ENCODE results near the gene SPRING1.
A peak's percentile ranks its signal among the peaks of the same experiment; 100 is the strongest.
"Not testable (repeated sequence)": the region's sequence is repeated elsewhere in the genome, so short reads cannot be mapped to it uniquely, and the experiment has no call there.

SPRING1 gene, protein sequence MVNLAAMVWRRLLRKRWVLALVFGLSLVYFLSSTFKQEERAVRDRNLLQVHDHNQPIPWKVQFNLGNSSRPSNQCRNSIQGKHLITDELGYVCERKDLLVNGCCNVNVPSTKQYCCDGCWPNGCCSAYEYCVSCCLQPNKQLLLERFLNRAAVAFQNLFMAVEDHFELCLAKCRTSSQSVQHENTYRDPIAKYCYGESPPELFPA

DNA sequence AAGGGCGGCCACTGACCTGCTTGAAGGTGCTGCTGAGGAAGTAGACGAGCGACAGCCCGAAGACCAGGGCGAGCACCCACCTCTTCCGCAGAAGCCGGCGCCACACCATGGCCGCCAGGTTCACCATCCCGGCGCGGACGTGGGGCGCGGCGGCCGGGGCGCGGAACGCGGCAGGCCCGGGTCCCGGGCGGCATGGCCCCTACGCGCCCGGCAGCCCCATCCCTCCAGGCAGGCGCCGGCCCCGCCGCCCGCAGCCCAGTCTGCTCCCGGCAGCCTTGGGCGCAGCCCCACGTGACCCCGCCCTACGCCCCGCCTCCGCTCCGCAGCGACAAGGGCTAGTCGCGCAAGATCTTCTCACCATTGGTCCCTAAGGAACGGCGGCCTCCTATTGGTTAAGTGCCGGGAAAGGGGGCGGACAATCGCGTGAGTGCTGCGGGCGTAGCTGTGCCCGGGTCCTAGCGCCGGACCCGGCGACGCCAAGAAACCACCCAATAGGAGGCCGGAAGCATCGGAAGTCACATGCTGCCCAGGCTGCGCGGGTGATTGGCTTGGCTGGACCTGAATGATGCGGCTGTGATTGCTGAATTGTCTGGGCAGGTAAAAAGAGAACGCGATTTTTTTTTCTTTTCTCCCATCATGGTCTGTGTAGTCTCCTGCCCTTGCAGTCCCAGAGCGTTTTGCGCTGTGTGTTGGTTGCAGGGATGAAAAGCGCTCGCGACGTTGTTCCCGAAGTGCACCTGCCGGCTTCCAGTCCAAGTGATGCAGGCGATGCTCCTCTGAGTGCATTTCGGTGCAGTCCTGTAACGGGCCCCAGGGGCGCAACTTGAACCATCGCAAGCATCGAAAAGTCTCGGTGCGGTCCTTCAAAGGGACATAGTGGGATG, at the start of gene SPRING1, which contains the start of gene RNFT2:
SPRING1 (minus strand) TSS at position 296 of the 884 bp plus-strand sequence; CDS start at position 127, 169 bp downstream.
RNFT2 (plus strand) TSS at position 542 of the 884 bp plus-strand sequence. CDS start 2,183 bp downstream, outside the sequence.
- peak; percentile 99 to 100 (median 100) for DNase-seq
- intact Hi-C loops (cut with DNase I) = loop anchor here (2.0 to 5.0 kb wide), 2 partner anchors 29 to 79 kb away; no protein-coding TSS in a partner anchor

DNA sequence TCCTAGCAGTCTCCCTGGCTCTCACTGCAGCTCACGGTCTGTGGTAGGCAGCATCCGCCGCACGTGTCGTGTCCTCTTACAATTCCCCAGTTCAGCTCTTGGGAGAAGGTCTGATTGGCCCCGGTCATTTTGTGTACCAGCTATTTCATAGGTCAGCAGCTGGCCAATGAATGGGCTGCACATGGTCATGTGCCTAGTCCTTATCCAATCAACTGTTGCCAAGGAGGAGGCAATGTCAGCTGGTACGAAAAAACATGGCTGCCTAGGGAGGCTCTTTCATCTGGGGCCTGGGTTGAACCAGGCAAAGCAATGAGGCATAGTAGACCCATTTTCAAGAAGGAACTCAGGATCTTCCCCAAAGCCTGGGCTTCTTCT, 46.4 kb upstream of the SPRING1 start:
- intact Hi-C loops (cut with DNase I) = no loop called here
- DNase-seq = no peak

DNA sequence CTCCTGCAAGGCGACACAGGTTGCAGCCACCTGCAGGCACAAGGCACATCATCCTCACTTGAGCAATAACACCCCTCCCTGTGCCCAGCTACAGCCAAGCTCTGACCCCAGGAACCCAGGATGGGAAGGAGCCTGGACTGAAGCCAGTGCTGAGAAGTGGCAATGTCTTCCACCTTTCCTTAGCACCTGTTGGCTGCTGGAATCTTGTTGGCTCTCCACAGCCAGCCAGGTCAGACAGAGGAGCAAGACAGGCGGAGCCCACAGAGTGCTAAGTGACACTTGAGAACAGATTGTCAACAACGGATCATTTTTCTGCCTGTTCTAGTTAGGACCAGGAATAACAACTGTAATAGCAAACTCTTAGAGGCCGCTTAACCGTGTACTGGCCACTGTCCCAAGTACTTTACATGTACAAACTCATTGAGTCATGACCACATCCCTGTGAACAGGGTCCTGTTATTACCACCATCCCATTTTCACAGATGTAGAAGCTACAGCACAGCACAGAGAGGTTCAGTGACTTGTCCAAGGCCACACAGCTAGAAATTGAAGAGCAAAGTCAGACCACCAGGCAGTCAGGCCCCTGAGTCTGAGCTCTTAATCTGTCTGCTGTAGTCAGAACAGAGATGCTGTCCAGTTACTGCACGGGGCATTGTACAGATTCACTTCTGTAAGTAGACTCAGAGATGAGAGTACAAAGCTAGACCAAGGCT, 45.8 kb upstream of the SPRING1 start:
- intact Hi-C loops (cut with DNase I) = no loop called here
- no peak for DNase-seq

DNA sequence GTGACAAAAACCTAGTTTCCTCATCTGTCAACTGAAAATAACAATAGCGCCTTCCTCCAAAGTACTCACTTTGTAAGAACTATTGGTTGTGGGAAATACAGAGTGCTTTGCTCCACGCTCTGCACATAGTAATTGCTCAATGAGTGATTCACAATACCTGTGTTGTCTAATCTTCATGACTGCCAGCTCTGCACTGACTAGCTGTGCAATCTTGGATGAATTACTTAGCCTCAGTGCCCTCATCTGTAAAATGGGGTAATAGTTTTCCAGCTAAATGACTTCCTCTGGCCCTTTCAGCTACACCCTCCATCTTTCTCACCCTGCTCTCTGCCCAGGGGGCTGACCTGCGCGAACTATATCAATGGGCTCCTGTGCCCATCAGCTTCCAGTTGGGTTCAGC, 43.1 kb upstream of the SPRING1 start:
- intact Hi-C loops (cut with DNase I) = no loop called here
- no peak for DNase-seq

DNA sequence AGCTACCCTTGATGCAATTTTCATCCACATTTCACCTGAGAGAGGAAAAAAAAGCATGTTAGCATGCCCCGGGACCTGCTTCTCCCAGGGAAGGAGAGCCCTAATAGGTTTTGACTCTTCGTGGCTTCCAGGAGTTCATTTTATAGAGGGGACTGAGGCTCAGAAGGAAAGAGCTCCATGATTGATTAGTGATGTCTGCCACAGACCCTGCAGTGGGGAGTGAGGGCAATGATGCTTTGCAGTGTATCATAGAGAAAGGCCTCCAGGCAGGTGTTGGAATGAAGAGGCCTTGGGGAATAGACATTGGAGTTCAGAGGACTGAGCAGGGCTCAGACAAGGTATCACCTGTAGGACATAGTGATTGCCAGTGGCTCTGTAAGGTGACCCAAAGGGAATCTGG, 41.7 kb upstream of the SPRING1 start:
- intact Hi-C loops (cut with DNase I) = no loop called here
- DNase-seq = no peak

DNA sequence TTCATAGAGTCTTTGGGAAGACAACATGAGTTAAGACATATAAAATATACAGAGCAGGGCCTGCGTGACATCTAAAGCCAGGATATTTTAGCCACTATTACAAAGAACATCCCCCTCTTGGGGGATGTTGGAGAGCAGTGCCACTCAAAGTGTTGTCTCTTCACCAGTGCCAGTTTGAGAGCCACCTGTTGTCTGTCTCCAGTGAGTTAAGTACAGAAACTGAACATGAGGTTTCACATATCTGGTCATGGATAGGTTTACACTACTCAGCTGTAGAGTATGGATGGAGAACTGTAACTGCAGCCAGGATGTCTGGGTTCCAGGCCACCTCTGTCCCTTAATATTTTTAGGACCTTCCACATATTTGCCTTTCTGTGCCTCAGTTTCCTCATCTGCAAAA, 39.4 kb upstream of the SPRING1 start:
- intact Hi-C loops (cut with DNase I) = no loop called here
- no peak for DNase-seq

DNA sequence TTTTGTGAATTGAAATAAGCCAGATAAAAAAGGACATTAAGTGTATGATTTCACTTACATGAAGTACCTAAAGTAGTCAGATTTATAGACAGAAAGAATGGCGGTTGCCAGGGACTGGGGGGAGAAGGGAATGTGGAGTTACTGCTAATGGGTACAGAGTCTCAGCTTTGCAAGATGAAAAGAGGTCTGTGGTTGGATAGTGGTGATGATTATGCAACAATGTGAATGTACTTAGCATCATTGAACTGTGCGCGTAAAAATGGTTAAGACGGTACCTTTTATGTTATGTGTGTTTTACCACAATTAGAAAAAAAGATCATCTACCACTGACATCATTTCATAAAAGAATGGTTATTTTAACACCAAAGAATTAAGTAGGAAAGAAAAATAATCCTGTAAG, 36.2 kb upstream of the SPRING1 start:
- intact Hi-C loops (cut with DNase I) = no loop called here
- no peak for DNase-seq

DNA sequence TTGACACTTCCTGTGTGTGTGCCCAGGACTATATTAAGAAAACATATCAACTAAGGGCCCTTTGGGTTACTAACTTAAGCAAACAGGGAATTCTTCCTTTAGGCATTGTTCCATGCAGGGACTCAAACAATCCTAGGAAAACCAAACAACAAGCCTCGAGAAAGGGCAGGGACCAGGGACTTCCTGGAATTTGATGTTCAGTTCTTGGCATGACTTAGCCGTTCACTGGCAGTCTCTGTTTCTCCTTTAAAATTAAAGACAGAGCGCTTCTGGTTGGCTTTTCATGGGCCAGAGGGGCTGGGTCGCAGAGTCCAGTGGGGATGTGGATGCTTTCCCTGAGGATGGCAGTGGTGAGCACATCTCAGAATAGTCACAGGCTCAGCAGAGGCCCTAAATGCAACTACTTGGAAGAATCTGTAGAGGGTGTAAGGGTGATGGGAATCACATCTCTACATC, 35.4 kb upstream of the SPRING1 start:
- intact Hi-C loops (cut with DNase I) = no loop called here
- no peak for DNase-seq

DNA sequence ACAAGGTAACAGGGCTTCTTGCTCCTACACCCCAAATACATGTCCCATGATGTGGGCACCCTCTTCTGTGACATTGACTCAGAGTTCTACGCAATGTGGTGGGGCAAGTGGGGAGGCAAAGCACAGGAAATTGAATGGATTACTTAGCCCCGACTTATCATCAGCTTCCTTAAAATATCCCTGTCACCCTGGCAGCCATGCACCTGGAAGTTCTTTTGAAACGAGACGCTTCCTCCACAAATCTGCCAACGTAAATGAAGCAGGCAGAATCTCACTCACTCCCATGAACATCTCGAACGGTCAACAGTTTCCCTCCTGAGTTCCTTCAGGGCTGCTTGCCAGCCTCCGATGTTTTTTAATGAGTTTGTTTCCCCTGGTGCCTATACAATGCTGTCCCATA, 33.8 kb upstream of the SPRING1 start:
- intact Hi-C loops (cut with DNase I) = no loop called here

DNA sequence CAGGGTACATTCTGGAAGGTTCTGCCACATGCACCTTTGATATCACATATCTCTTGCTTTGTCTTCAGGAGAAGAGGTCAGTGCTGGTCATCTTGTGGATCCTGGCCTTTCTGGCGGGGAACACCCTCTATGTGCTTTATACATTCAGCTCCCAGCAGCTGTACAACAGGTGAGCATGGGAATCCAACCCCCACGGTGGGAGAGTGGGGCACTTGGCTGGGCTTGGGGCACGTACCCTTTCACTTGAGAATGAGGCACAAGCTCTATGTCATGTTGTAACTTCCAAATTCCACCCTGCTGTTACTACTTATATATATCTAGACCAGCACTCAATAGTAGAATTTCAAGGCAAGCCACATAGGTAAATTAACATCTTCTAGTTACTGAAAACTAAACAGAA, 28.9 kb upstream of the SPRING1 start:
- no peak for DNase-seq
- intact Hi-C loops (cut with DNase I) = no loop called here

More for the DNA sequence above, 33.8 kb upstream of the SPRING1 start:
- no peak for DNase-seq

DNA sequence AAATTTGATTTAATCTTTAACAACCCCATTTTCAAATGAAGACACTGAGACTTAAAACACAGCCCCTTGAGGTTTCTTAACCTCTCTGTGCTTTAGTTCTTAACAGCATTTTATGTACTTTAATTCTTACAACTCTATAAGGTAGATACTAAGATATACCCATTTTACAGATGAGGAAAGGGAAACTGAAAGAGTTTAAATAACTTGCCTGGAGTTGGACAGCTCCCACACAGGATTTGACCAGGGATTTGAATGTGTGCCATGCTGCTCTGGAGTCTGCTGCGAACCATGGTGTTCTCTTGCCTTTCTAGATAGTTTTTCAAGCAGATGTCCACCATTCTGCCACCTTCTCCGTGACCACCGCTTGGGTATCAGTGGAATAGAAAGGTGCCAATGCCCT, 28.4 kb upstream of the SPRING1 start:
- DNase-seq = no peak
- intact Hi-C loops (cut with DNase I) = no loop called here

DNA sequence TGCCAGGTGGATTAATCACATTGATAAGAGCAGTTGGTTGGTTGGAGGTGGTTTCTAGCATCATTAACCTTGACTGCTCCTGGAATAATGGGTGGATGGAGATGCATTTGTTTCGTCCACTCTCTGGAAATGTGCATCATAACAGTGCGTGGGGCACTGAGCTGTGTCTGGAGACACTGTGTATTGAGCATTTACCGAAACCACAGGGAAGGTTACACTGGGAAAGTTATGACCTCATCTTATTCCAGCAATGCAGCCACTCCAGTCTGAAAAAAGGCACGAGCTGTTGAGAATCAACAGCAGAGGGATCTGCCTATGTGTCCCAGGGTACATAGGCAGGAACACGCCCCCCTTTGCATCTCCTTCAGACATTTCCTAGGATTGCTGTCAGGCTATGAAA, 27.4 kb upstream of the SPRING1 start:
- DNase-seq = no peak
- intact Hi-C loops (cut with DNase I) = no loop called here

DNA sequence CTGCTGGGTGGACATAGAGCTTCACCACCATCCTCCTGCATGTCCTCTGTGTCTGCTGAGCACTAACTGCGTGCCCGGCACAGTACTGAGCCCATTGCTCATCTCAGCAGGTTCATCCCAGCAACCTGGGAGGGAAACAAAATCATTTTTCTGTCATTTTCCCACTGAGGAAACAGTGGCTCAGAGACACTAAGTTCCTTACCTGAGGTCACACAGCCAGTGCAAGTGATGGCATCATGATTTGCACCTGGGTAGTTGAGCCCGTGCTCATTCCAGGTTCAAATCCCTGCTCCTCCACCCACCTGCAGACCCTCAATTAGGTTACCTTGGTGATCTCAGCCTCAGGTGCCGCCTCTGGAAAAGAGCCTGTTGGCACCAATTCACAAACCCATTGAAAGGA, 23.6 kb upstream of the SPRING1 start:
- intact Hi-C loops (cut with DNase I) = no loop called here
- DNase-seq = peak in 1 of 10 donors; percentile 7

DNA sequence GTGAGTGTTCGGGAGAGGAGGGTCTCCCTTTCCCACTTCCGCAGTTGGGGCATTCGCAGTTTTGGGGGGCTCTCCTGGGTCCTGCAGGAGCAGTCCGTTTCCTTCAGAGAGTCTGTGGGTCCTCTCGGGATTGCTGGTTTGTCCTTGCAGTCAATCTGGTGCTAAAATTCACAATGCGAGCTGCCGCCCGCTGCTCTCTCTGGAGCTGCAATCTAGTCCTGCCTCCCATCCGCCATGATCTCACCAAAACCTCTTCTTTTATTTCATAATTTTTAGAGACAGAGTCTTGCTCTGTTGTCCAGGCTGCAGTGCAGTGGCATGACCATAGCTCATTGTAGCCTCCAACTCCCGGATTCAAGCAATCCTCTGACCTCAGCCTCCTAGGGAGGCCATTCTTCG, 22.8 kb upstream of the SPRING1 start:
- DNase-seq = no peak
- intact Hi-C loops (cut with DNase I) = no loop called here

DNA sequence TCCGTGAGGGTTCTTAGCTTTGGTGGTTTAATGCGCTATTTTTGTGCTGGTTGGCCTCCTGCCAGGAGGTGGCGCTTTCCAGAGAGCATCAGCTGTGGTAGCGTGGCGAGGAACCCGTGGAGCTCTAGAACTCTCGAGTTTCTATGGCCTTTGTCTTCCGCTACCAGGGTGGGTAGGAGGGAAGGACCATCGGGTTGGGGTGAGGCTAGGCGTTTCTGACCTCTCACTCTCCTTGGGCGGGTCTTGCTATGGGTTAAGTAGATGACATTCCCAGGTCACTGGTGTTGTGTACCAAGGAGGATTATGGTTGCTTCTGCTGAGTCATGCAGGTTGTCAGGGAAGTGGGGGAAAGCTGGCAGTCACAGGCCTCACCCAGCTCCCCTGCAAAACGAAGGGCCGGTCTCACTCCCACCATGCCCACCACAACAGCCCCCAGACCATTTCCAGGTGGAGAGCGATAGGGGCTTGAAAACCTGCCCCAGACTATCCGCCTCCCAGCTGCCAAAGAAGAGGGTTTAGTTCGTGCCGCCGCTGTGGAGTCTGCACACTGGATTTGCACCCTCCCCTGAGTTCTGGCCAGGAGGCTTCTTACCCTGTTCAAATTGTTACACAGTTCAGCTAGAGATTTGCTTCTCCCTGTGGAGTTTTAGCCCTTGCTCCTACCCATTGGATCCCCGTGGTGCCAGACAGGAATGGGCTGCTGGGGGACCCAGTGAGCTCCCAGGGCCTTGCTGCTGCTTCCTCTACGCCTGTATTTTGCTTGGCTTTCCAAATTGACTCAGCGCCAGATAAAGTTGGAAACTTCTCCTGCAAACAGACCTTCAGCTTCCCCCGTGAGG, 22.1 kb upstream of the SPRING1 start:
- intact Hi-C loops (cut with DNase I) = no loop called here
- peak in 1 of 10 donors; percentile 67 for DNase-seq

DNA sequence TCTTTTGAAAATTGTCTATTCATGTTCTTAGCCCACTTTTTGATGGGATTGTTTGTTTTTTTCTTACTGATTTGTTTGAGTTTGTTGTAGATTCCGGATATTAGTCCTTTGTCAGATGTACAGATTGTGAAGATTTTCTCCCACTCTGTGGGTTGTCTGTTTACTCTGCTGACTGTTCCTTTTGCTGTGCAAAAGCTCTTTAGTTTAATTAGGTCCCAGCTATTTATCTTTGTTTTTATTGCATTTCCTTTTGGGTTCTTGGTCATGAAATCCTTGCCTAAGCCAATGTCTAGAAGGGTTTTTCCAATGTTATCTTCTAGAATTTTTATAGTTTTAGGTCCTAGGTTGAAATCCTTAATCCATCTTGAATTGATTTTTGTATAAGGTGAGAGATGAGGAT, 16.9 kb upstream of the SPRING1 start:
- DNase-seq; intact Hi-C loops (cut with DNase I): not testable (repeated sequence)

DNA sequence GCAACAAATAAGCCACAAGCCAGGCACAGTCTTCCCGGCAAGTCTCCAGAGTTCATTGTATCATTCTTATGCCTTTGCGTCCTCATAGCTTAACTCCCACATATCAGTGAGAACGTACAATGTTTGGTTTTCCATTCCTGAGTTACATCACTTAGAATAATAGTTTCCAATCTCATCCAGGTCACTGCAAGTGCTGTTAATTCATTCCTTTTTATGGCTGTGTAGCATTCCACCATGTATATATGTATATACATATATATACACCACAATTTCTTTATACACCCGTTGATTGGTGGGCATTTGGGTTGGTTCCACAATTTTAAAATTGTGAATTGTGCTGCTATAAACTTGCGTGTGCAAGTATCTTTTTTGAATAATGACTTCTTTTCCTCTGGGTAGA, 16.2 kb upstream of the SPRING1 start:
- DNase-seq; intact Hi-C loops (cut with DNase I): not testable (repeated sequence)

DNA sequence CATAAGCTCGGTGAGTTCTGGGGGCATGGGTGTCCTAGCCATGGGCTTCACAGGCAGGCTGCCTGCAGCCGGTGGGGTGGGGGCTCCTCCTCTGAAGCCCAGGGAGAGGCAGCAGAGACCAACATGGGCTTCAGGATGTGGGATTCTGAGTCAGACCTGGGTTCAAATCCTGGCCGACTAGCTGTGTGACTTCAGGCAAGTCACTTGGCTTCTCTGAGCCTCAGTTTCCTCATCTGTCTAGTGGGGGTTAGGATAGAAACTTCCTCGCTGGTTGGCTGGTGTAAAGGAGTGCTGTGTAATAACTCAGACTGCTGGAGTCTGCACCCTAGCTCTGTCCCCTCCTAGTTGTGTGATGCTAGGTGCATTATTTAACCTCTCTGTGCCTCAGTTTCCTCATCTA, 12.4 kb upstream of the SPRING1 start:
- intact Hi-C loops (cut with DNase I) = no loop called here
- no peak for DNase-seq

DNA sequence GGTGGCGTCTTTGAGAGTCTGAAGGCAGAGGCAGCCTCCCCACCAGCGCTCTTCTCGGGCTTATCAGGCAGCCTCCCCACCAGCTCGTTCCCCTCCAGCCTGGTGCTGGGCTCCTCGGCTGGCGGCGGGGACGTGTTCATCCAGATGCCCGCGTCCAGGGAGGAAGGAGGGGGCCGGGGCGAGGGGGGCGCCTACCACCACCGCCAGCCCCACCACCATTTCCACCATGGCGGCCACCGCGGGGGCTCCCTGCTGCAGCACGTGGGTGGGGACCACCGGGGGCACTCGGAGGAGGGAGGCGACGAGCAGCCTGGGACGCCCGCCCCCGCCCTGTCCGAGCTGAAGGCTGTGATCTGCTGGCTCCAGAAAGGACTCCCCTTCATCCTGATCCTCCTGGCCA, 12.0 kb upstream of the SPRING1 start:
- intact Hi-C loops (cut with DNase I) = no loop called here
- DNase-seq = peak in 1 of 10 donors; percentile 78

DNA sequence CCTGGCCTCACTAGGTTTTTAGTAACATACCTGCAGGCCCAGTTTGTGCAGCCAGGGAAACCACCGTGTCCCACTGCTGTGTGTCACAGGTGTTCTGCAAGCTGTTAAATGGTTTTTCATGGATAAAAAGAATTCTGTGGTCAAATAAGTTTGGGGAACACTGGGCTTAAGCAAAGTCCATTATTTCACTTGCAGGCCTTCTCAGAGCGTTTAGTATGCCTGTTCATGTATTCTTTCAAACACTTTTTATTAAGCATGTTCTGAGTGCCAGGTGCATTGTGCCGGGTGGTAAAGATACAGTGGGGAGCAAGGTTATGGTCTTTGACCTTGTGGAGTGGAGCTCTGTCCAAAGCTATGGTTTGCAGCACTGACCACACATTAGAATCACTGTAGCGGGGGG, 7.7 kb upstream of the SPRING1 start:
- DNase-seq = no peak
- intact Hi-C loops (cut with DNase I) = no loop called here

All from posterior cingulate gyrus (tissue), 11 donors.